ENCODE data around the gene CTSV.
"Not testable (repeated sequence)": the region's sequence is repeated elsewhere in the genome, so short reads cannot be mapped to it uniquely, and the experiment has no call there.

DNA sequence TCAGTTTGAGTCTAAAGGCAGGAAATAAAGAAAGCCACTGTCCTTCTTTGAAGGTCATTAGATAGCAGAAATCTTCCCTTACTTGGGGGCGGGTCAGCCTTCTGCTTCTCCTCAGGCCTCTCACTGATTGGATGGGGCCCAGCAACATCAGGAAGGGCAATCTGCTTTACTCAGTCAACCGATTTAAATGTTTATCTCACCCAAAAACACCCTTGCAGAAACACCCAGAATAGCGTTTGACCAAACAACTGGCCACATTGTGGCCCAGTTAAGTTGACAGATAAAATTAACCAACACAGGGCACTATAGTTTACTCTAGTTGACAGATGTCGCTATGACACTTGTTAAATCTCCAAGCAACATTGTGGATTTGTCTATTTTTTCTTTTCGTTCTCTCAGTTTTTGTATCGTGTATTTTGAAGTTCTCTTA, 45.6 kb upstream of the CTSV start:
- TF ChIP-seq, protein P1, sequence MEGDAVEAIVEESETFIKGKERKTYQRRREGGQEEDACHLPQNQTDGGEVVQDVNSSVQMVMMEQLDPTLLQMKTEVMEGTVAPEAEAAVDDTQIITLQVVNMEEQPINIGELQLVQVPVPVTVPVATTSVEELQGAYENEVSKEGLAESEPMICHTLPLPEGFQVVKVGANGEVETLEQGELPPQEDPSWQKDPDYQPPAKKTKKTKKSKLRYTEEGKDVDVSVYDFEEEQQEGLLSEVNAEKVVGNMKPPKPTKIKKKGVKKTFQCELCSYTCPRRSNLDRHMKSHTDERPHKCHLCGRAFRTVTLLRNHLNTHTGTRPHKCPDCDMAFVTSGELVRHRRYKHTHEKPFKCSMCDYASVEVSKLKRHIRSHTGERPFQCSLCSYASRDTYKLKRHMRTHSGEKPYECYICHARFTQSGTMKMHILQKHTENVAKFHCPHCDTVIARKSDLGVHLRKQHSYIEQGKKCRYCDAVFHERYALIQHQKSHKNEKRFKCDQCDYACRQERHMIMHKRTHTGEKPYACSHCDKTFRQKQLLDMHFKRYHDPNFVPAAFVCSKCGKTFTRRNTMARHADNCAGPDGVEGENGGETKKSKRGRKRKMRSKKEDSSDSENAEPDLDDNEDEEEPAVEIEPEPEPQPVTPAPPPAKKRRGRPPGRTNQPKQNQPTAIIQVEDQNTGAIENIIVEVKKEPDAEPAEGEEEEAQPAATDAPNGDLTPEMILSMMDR (IDR thresholded peaks at IDR 0.05) = not testable (repeated sequence)
- not testable (repeated sequence) for TF ChIP-seq POLR2A (IDR thresholded peaks at IDR 0.05)
